ENCODE measurements around the gene COL23A1.

The COL23A1 gene

GRCh38 chr5:178335302-178336030 is 254.7 kb downstream of the COL23A1 start:
- Histone ChIP-seq H3K79me1 (ENCODE audit: low read length) (no peaks in the 10 kb centered on the region), H3K4ac (ENCODE audit: low read depth, low read length) (no peak overlapping the region), H3K79me2 (ENCODE audit: control insufficient read depth, insufficient read depth, low read length) (no peaks in the 10 kb centered on the region), H4K5ac (ENCODE audit: low read length) (no peak overlapping the region), H3K23ac (ENCODE audit: low read length) (no peak overlapping the region), H2BK120ac (ENCODE audit: low read depth, low read length) (no peak overlapping the region), H3K36me3 (ENCODE audit: control insufficient read depth, insufficient read depth, low read length) (no peaks in the 10 kb centered on the region), H3K27ac (ENCODE audit: low read depth, low read length) (no peak overlapping the region), H3K18ac (ENCODE audit: low read length) (no peak overlapping the region), H3K4me1 (ENCODE audit: control insufficient read depth, low read depth, low read length) (no peaks in the 10 kb centered on the region), H2AK5ac (ENCODE audit: low read length) (no peak overlapping the region), H3K9ac (ENCODE audit: low read length) (no peak overlapping the region), H2BK5ac (ENCODE audit: low read length) (no peak overlapping the region), H2BK15ac (replicated peaks; ENCODE audit: low read depth) (no peak overlapping the region), H4K8ac (ENCODE audit: low read depth, low read length) (no peak overlapping the region), H3K4me3 (ENCODE audit: low read length) (no peak overlapping the region), H3K56ac (ENCODE audit: low read length) (no peak overlapping the region), H3K4me2 (ENCODE audit: low read length) (no peak overlapping the region), H3K27me3 (ENCODE audit: insufficient read depth, low read length, poor library complexity) (no peaks in the 10 kb centered on the region)
- WGBS (ENCODE audit: extremely low coverage, insufficient coverage, low lambda C conversion rate): no CpG with 5 or more reads among the region's 8 CpGs
- DNase-seq: no peak

- H3K23ac ChIP-seq (ENCODE audit: low read length): no peak overlapping the region
- no peaks in the 10 kb centered on the region for H3K79me1 ChIP-seq (ENCODE audit: low read length)
- no peak overlapping the region for H3K18ac ChIP-seq (ENCODE audit: low read length)
- no peak overlapping the region for H2BK5ac ChIP-seq (ENCODE audit: low read length)
- H3K4ac ChIP-seq (ENCODE audit: low read depth, low read length): no peak overlapping the region
- no peak overlapping the region for H3K4me2 ChIP-seq (ENCODE audit: low read length)
- no peak overlapping the region for H3K27ac ChIP-seq (ENCODE audit: low read depth, low read length)
- H3K79me2 ChIP-seq (ENCODE audit: control insufficient read depth, insufficient read depth, low read length): no peaks in the 10 kb centered on the region
- H3K4me3 ChIP-seq (ENCODE audit: low read length): no peak overlapping the region
- no peaks in the 10 kb centered on the region for H3K4me1 ChIP-seq (ENCODE audit: control insufficient read depth, low read depth, low read length)
- no peaks in the 10 kb centered on the region for H3K36me3 ChIP-seq (ENCODE audit: control insufficient read depth, insufficient read depth, low read length)
- H4K8ac ChIP-seq (ENCODE audit: low read depth, low read length): no peak overlapping the region
- no peak overlapping the region for H2BK120ac ChIP-seq (ENCODE audit: low read depth, low read length)
- no peak overlapping the region for H3K9ac ChIP-seq (ENCODE audit: low read length)
- no peaks in the 10 kb centered on the region for H3K27me3 ChIP-seq (ENCODE audit: insufficient read depth, low read length, poor library complexity)
- H2AK5ac ChIP-seq (ENCODE audit: low read length): no peak overlapping the region
- no CpG with 5 or more reads among the region's 8 CpGs for WGBS (ENCODE audit: extremely low coverage, insufficient coverage, low lambda C conversion rate)
- H4K5ac ChIP-seq (ENCODE audit: low read length): no peak overlapping the region
- no peak for DNase-seq
- no peak overlapping the region for H2BK15ac ChIP-seq (replicated peaks; ENCODE audit: low read depth)
- no peak overlapping the region for H3K56ac ChIP-seq (ENCODE audit: low read length)
These were observed 255.3 kb downstream of the COL23A1 start for GRCh38 chr5:178334861-178335260.

- H3K79me2 ChIP-seq (ENCODE audit: control insufficient read depth, insufficient read depth, low read length): no peaks in the 10 kb centered on the region
- no peak overlapping the region for H2BK5ac ChIP-seq (ENCODE audit: low read length)
- no peak overlapping the region for H3K4me3 ChIP-seq (ENCODE audit: low read length)
- no peak overlapping the region for H2AK5ac ChIP-seq (ENCODE audit: low read length)
- no peak overlapping the region for H4K5ac ChIP-seq (ENCODE audit: low read length)
- H3K27me3 ChIP-seq (ENCODE audit: insufficient read depth, low read length, poor library complexity): no peaks in the 10 kb centered on the region
- no peak overlapping the region for H2BK120ac ChIP-seq (ENCODE audit: low read depth, low read length)
- H3K27ac ChIP-seq (ENCODE audit: low read depth, low read length): no peak overlapping the region
- no peak overlapping the region for H3K4me2 ChIP-seq (ENCODE audit: low read length)
- no peak overlapping the region for H3K56ac ChIP-seq (ENCODE audit: low read length)
- WGBS (ENCODE audit: extremely low coverage, insufficient coverage, low lambda C conversion rate): no CpG with 5 or more reads among the region's 21 CpGs
- H3K79me1 ChIP-seq (ENCODE audit: low read length): no peaks in the 10 kb centered on the region
- no peak overlapping the region for H4K8ac ChIP-seq (ENCODE audit: low read depth, low read length)
- no peaks in the 10 kb centered on the region for H3K36me3 ChIP-seq (ENCODE audit: control insufficient read depth, insufficient read depth, low read length)
- H2BK15ac ChIP-seq (replicated peaks; ENCODE audit: low read depth): no peak overlapping the region
- no peak overlapping the region for H3K9ac ChIP-seq (ENCODE audit: low read length)
- no peak overlapping the region for H3K18ac ChIP-seq (ENCODE audit: low read length)
- H3K4me1 ChIP-seq (ENCODE audit: control insufficient read depth, low read depth, low read length): no peaks in the 10 kb centered on the region
- H3K23ac ChIP-seq (ENCODE audit: low read length): no peak overlapping the region
- DNase-seq: no peak
- H3K4ac ChIP-seq (ENCODE audit: low read depth, low read length): no peak overlapping the region
These were observed 256.2 kb downstream of the COL23A1 start for GRCh38 chr5:178333821-178334481.

GRCh38 chr5:178332210-178332641 is 258.0 kb downstream of the COL23A1 start:
- Histone ChIP-seq H3K4ac (ENCODE audit: low read depth, low read length) (no peak overlapping the region), H3K9ac (ENCODE audit: low read length) (no peak overlapping the region), H3K27me3 (ENCODE audit: insufficient read depth, low read length, poor library complexity) (no peaks in the 10 kb centered on the region), H3K27ac (ENCODE audit: low read depth, low read length) (no peak overlapping the region), H3K36me3 (ENCODE audit: control insufficient read depth, insufficient read depth, low read length) (no peaks in the 10 kb centered on the region), H2BK15ac (replicated peaks; ENCODE audit: low read depth) (no peak overlapping the region), H3K18ac (ENCODE audit: low read length) (no peak overlapping the region), H2BK120ac (ENCODE audit: low read depth, low read length) (no peak overlapping the region), H4K8ac (ENCODE audit: low read depth, low read length) (no peak overlapping the region), H2AK5ac (ENCODE audit: low read length) (no peak overlapping the region), H3K4me2 (ENCODE audit: low read length) (no peak overlapping the region), H3K23ac (ENCODE audit: low read length) (no peak overlapping the region), H3K4me1 (ENCODE audit: control insufficient read depth, low read depth, low read length) (no peaks in the 10 kb centered on the region), H3K4me3 (ENCODE audit: low read length) (no peak overlapping the region), H3K79me2 (ENCODE audit: control insufficient read depth, insufficient read depth, low read length) (no peaks in the 10 kb centered on the region), H3K79me1 (ENCODE audit: low read length) (no peaks in the 10 kb centered on the region), H4K5ac (ENCODE audit: low read length) (no peak overlapping the region), H3K56ac (ENCODE audit: low read length) (no peak overlapping the region), H2BK5ac (ENCODE audit: low read length) (no peak overlapping the region)
- WGBS (ENCODE audit: extremely low coverage, insufficient coverage, low lambda C conversion rate): no CpG with 5 or more reads among the region's 7 CpGs
- no peak for DNase-seq

GRCh38 chr5:178331491-178331996 is 258.6 kb downstream of the COL23A1 start:
- no peak overlapping the region for H3K56ac ChIP-seq (ENCODE audit: low read length)
- no peak overlapping the region for H2BK5ac ChIP-seq (ENCODE audit: low read length)
- H3K23ac ChIP-seq (ENCODE audit: low read length): no peak overlapping the region
- DNase-seq: no peak
- no peak overlapping the region for H3K27ac ChIP-seq (ENCODE audit: low read depth, low read length)
- no peak overlapping the region for H4K5ac ChIP-seq (ENCODE audit: low read length)
- H3K4me3 ChIP-seq (ENCODE audit: low read length): no peak overlapping the region
- H3K27me3 ChIP-seq (ENCODE audit: insufficient read depth, low read length, poor library complexity): no peaks in the 10 kb centered on the region
- no peak overlapping the region for H2BK15ac ChIP-seq (replicated peaks; ENCODE audit: low read depth)
- no peak overlapping the region for H3K18ac ChIP-seq (ENCODE audit: low read length)
- H3K36me3 ChIP-seq (ENCODE audit: control insufficient read depth, insufficient read depth, low read length): no peaks in the 10 kb centered on the region
- no peaks in the 10 kb centered on the region for H3K4me1 ChIP-seq (ENCODE audit: control insufficient read depth, low read depth, low read length)
- H3K4ac ChIP-seq (ENCODE audit: low read depth, low read length): no peak overlapping the region
- H2AK5ac ChIP-seq (ENCODE audit: low read length): no peak overlapping the region
- no CpG with 5 or more reads among the region's 15 CpGs for WGBS (ENCODE audit: extremely low coverage, insufficient coverage, low lambda C conversion rate)
- no peak overlapping the region for H3K9ac ChIP-seq (ENCODE audit: low read length)
- H3K79me1 ChIP-seq (ENCODE audit: low read length): no peaks in the 10 kb centered on the region
- H4K8ac ChIP-seq (ENCODE audit: low read depth, low read length): no peak overlapping the region
- H2BK120ac ChIP-seq (ENCODE audit: low read depth, low read length): no peak overlapping the region
- no peak overlapping the region for H3K4me2 ChIP-seq (ENCODE audit: low read length)
- no peaks in the 10 kb centered on the region for H3K79me2 ChIP-seq (ENCODE audit: control insufficient read depth, insufficient read depth, low read length)

Measured in mesendoderm (in vitro differentiated cells).